ENCODE results near the gene SOCS3.
"Not testable (repeated sequence)": the region's sequence is repeated elsewhere in the genome, so short reads cannot be mapped to it uniquely, and the experiment has no call there.

Gene SOCS3

DNA sequence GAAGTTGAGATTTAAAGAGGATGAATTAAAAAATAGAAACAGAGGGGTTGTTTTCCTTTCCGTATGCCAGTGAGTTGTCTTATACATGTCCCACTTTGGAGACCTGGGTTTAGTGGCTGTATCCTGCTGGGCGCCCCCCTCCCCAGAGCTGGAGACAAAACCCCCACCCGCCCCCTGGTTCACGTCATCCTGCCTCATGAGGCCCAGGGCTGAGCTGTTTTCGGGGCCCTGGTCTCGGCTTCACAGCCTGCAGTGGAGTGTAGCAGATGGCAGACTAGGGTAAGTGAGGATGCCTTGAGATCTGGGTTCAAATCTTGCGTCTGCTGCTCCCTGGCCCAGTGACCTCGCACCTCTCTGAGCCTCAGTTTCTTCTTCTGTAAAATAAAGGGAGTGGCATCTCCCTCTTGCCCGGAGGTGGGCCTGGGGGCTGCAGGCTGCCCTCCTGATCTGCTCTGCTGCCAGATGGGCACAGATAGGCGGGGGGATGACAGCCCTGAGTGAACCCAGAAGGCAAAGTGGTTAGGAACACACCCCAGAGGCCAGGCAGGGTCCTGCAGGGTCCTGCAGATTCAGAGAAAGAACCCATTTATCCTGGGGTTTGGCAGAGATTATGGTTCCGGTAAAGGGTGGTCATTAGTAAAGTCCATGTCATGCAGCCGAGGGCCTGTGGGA lies 45.1 kb downstream of the SOCS3 start:
- in situ Hi-C loops (cut with MboI; ENCODE audit: low sequenced_read_pairs): no loop called here

DNA sequence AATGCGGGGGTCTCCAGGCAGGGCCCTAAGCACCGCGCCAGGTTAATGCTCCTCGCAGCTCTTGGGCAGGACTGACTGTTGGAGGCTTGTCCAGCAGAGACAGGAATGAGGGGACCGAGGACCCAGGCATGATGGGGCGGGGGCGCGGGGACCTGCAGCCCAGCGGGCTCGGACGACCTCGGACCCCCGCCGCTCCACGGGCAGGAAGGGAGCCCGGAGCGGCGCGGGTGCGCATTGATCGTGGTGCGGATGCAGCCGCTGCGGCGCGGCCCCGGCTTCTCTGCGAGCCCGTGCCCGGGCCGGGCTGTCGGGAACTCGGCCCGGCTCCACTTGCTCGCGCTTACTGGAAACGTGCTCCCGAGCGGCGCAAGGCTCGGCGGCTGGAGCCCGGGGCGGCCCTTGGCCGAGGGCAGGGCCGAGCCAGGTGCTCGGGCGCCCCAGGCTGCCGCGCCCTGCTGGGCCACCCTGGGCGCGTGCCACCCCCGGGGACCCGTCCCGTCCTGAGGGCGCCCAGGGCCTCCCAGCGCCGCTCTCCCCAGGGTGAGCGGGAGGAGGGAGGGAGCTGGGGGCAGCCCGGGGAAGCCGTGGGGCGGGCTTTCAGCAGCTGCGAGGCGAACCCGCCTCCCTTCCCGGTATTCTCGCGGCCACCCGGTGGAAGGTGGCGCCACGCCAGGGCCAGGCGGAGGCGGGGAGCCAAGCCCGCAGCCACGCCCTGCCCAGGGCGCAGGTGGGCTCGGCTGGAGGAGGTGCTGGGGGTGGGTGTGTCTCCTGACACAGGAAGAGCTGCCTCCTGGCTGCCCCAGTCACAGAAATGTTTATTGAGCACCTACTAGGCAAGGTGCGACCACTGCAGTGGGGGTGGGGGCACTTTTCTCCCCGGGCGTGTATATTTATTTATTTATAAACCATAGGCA lies 45.9 kb downstream of the SOCS3 start:
- in situ Hi-C loops (cut with MboI; ENCODE audit: low sequenced_read_pairs): no loop called here

DNA sequence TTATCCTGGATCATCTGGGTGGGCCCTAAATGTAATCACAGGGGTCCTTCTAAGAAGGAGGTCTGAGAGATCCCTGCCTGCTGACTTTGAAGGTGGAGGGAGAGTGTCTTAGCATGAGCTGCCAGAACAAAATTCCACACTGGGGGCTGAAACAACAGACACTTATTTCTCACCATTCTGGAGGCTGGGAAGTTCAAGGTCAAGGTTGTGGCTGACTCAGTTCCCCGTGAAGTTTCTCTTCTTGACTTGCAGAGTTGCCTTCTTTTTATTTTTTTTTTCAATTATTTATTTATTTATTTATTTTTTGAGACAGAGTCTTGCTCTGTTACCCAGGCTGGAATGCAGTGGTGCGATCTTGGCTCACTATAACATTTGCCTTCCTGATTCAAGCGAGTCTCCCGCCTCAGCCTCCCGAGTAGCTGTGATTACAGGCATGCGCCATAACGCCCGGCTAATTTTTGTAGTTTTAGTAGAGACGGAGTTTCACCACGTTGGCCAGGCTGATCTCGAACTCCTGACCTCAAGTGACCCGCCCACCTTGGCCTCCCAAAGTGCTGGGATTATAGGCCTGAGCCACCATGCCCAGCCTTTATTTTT lies 50.1 kb downstream of the SOCS3 start:
- in situ Hi-C loops (cut with MboI; ENCODE audit: low sequenced_read_pairs): not testable (repeated sequence)

DNA sequence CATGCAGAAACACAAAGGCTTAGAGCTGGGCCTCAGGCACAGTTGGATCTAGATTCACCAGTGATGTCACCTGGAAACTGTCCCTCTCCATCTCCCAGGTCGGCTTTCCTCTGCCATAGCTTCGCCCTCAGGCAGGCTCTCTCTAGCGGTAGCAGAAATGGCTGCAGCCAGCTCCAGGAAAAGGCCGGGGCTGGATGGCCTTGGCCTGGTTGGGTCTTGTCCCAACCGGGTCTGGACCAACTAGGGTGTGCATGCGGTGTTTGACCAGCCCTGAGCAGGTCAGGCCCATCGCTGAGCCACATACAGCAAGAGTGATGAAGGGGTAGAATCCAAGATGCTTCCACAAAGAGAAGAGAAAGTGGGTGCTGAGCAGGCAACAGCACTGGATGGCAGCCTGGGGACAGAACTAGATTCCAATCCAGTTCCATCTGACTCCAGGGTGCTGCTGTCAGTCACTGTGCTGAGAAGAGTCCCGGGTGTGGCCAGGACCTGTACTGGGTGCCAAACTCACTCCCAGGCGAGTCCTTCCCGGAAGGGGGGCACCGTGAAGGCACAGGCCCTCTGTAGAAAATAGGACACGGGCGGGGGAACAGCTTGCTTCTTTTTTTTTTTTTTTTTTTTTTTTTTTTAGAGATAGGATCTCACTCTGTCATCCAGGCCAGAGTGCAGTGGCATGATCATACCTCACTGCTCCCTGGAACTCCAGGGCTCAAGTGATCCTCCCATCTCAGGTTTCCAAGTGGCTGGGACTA lies 51.8 kb downstream of the SOCS3 start:
- in situ Hi-C loops (cut with MboI; ENCODE audit: low sequenced_read_pairs): no loop called here

DNA sequence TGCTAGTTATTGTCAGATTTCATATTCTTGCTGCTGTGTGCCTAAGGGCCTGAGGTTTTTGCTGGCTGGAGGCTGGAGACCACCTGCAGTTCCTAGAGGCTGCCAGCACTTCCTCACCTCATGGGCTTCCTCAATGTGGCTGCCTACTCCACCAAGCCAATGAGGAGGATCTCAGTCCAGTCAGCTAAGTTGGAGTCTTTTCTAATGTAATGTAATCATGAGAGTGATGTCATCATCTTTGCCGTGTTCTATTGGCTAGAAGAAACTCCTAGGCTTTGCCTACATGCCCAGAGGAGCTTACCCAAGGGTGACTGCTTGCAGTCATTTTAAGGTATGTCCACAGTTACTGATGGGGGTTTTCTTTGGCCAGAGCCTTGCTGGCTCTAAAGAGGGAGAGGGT lies 53.0 kb downstream of the SOCS3 start:
- in situ Hi-C loops (cut with MboI; ENCODE audit: low sequenced_read_pairs): no loop called here
